ENCODE measurements around the gene LHB. TPM values are rescaled to one million over a fixed set of nuclear protein-coding genes. Genes with fewer than 3 reads are reported as not detected.

Gene LHB
- polyA plus RNA-seq, 1 donor (not counting 4 experiments of a cell fraction or from before 2014, with no cell fraction given): not detected

GRCh38 chr19:49022116-49022515 is 5.2 kb upstream of the LHB start:
- H3K27me3 ChIP-seq (ENCODE audit: control insufficient read depth, extremely low read depth, insufficient read depth, low read length): peaks cover 11% of the 10 kb centered on the region
- FAIRE-seq (no peak), DNase-seq (ENCODE audit: low read depth, low spot score) (no peak)
- no peaks in the 10 kb centered on the region for H3K79me2 ChIP-seq (ENCODE audit: control insufficient read depth, insufficient read depth, low read length)
- no peak overlapping the region for H3K27ac ChIP-seq (ENCODE audit: control insufficient read depth, insufficient read depth, low read length)
- H3K9me3 ChIP-seq (ENCODE audit: control insufficient read depth, low read depth, low read length): no peaks in the 10 kb centered on the region
- H3K9me1 ChIP-seq (ENCODE audit: control insufficient read depth, extremely low read depth, insufficient read depth, low read length): no peaks in the 10 kb centered on the region
- H3K4me3 ChIP-seq (ENCODE audit: control insufficient read depth in 2 of 3, extremely low read depth in 1 of 3, insufficient read depth in 2 of 3, low read depth in 1 of 3, low read length in 3 of 3): no peak overlapping the region
- H3K4me2 ChIP-seq (ENCODE audit: control insufficient read depth, extremely low read depth, insufficient read depth, low read depth, low read length): no peak overlapping the region
- dilution Hi-C loops (cut with MboI; ENCODE audit: extremely low pct_ligation_motif_present, low sequenced_read_pairs): no loop called here
- no peaks in the 10 kb centered on the region for H4K20me1 ChIP-seq (ENCODE audit: control insufficient read depth, extremely low read depth, insufficient read depth, low read length)
- H3K9ac ChIP-seq (ENCODE audit: control insufficient read depth, extremely low read depth, insufficient read depth, low read length): no peak overlapping the region
- no peaks in the 10 kb centered on the region for H3K36me3 ChIP-seq (ENCODE audit: control insufficient read depth in 2 of 2, extremely low read depth in 1 of 2, insufficient read depth in 2 of 2, low read length in 2 of 2)
- H2AFZ ChIP-seq (ENCODE audit: control insufficient read depth, low read length): no peak overlapping the region
- H3K4me1 ChIP-seq (ENCODE audit: control insufficient read depth, extremely low read depth, insufficient read depth, low read length): peaks cover 18% of the 10 kb centered on the region
- no peak for TF ChIP-seq EZH2 (IDR thresholded peaks at IDR 0.05; ENCODE audit: low read length)

GRCh38 chr19:49020931-49021895 is 4.3 kb upstream of the LHB start:
- peaks cover 18% of the 10 kb centered on the region for H3K4me1 ChIP-seq (ENCODE audit: control insufficient read depth, extremely low read depth, insufficient read depth, low read length)
- H2AFZ ChIP-seq (ENCODE audit: control insufficient read depth, low read length): no peak overlapping the region
- H3K9ac ChIP-seq (ENCODE audit: control insufficient read depth, extremely low read depth, insufficient read depth, low read length): no peak overlapping the region
- no peaks in the 10 kb centered on the region for H4K20me1 ChIP-seq (ENCODE audit: control insufficient read depth, extremely low read depth, insufficient read depth, low read length)
- peaks cover 11% of the 10 kb centered on the region for H3K27me3 ChIP-seq (ENCODE audit: control insufficient read depth, extremely low read depth, insufficient read depth, low read length)
- DNase-seq (ENCODE audit: low read depth, low spot score) (no peak), FAIRE-seq (no peak)
- no peak overlapping the region for H3K27ac ChIP-seq (ENCODE audit: control insufficient read depth, insufficient read depth, low read length)
- H3K36me3 ChIP-seq (ENCODE audit: control insufficient read depth in 2 of 2, extremely low read depth in 1 of 2, insufficient read depth in 2 of 2, low read length in 2 of 2): peaks cover 0 to under 1% of the 10 kb centered on the region in 2 experiments
- no peaks in the 10 kb centered on the region for H3K9me1 ChIP-seq (ENCODE audit: control insufficient read depth, extremely low read depth, insufficient read depth, low read length)
- no peaks in the 10 kb centered on the region for H3K9me3 ChIP-seq (ENCODE audit: control insufficient read depth, low read depth, low read length)
- TF ChIP-seq CTCF (optimal IDR thresholded peaks at IDR 0.05 in 1 of 3, IDR thresholded peaks at IDR 0.05 in 1 of 3, conservative IDR thresholded peaks at IDR 0.05 in 1 of 3; ENCODE audit: extremely low read depth in 1 of 3, insufficient read depth in 2 of 3, low read length in 3 of 3): no peak
- TF ChIP-seq EZH2 (IDR thresholded peaks at IDR 0.05; ENCODE audit: low read length): no peak
- H3K4me3 ChIP-seq (ENCODE audit: control insufficient read depth in 2 of 3, extremely low read depth in 1 of 3, insufficient read depth in 2 of 3, low read depth in 1 of 3, low read length in 3 of 3): no peak overlapping the region
- H3K4me2 ChIP-seq (ENCODE audit: control insufficient read depth, extremely low read depth, insufficient read depth, low read depth, low read length): no peak overlapping the region
- no peaks in the 10 kb centered on the region for H3K79me2 ChIP-seq (ENCODE audit: control insufficient read depth, insufficient read depth, low read length)
- dilution Hi-C loops (cut with MboI; ENCODE audit: extremely low pct_ligation_motif_present, low sequenced_read_pairs): no loop called here

Data from keratinocyte (primary cell).